ENCODE results near the gene BPGM. TPM values are rescaled to one million over a fixed set of nuclear protein-coding genes. Genes with fewer than 3 reads are reported as not detected.

The BPGM gene
- total and polyA plus RNA-seq, 2 experiments from 2014 or later: 25.0 to 25.7 TPM

DNA sequence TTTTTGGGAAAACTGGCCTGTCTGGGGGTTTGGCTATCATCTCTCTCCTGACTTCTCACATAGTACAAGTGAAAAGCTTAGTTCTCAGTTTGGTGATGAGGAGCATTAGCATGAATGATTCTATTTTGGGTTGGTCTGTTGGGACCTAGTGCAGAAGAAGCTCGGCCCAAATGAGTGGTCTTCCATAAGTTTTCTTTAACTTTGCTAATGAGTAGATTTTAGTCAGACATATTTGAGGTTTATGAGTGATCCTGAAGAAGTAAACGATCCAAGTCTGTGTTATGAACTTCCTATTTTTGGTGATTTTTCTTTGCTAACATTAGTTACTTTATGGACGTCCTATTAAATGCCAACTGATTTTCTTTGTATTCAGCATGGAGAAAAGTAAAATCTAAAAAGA lies 81.1 kb downstream of the BPGM start:
- Histone ChIP-seq H3K4me2 (no peak overlapping the region), H3K27ac (no peak overlapping the region), H3K79me2 (no peaks in the 10 kb centered on the region), H3K4me1 (ENCODE audit: insufficient read depth) (no peaks in the 10 kb centered on the region), H3K9me3 (ENCODE audit: low read depth) (no peaks in the 10 kb centered on the region), H2AFZ (no peak overlapping the region), H3K36me3 (replicated peaks; ENCODE audit: insufficient read depth, low read depth) (no peaks in the 10 kb centered on the region), H4K20me1 (ENCODE audit: insufficient read depth, poor library complexity, severe bottlenecking) (no peaks in the 10 kb centered on the region), H3K4me3 (no peak overlapping the region), H3K9me2 (replicated peaks; ENCODE audit: insufficient read depth) (no peaks in the 10 kb centered on the region), H3K27me3 (no peaks in the 10 kb centered on the region)
- TF ChIP-seq EZH2phosphoT487 (IDR thresholded peaks at IDR 0.05; ENCODE audit: low read depth, severe bottlenecking, unreplicated experiment): no peak
- TF ChIP-seq, protein P1, sequence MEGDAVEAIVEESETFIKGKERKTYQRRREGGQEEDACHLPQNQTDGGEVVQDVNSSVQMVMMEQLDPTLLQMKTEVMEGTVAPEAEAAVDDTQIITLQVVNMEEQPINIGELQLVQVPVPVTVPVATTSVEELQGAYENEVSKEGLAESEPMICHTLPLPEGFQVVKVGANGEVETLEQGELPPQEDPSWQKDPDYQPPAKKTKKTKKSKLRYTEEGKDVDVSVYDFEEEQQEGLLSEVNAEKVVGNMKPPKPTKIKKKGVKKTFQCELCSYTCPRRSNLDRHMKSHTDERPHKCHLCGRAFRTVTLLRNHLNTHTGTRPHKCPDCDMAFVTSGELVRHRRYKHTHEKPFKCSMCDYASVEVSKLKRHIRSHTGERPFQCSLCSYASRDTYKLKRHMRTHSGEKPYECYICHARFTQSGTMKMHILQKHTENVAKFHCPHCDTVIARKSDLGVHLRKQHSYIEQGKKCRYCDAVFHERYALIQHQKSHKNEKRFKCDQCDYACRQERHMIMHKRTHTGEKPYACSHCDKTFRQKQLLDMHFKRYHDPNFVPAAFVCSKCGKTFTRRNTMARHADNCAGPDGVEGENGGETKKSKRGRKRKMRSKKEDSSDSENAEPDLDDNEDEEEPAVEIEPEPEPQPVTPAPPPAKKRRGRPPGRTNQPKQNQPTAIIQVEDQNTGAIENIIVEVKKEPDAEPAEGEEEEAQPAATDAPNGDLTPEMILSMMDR (IDR thresholded peaks at IDR 0.05; ENCODE audit: poor library complexity): no peak
- TF ChIP-seq EZH2 (IDR thresholded peaks at IDR 0.05; ENCODE audit: borderline replicate concordance): no peak
- no peak for DNase-seq (ENCODE audit: low spot score)
- WGBS (ENCODE audit: low lambda C conversion rate, missing lambda C conversion rate): 91% methylated on average over 3 of the region's 3 CpGs

Other genes starting within 250 kb of the BPGM start
- gene AKR1B1, start 187.8 kb upstream of the BPGM start, total RNA-seq: 129 and 146 TPM in 2 replicates
- gene AKR1B1, start 187.8 kb upstream of the BPGM start, polyA plus RNA-seq: 342 and 373 TPM in 2 replicates
- 60.3 and 84.8 TPM in 2 replicates for gene AKR1B10, start 119.3 kb upstream of the BPGM start, total RNA-seq
- gene AKR1B10, start 119.3 kb upstream of the BPGM start, polyA plus RNA-seq: 94.4 and 95.0 TPM in 2 replicates
- 4.8 and 6.3 TPM in 2 replicates for gene AKR1B15, start 97.7 kb upstream of the BPGM start, total RNA-seq
- gene AKR1B15, start 97.7 kb upstream of the BPGM start, polyA plus RNA-seq: 13.7 and 14.1 TPM in 2 replicates
- gene CALD1, start 132.8 kb downstream of the BPGM start, total RNA-seq: 207 and 219 TPM in 2 replicates
- gene CALD1, start 132.8 kb downstream of the BPGM start, polyA plus RNA-seq: 333 and 406 TPM in 2 replicates

Data from hepatocyte (in vitro differentiated cells).